Endothelial cell (in vitro differentiated cells): ENCODE results near the gene SSNA1. TPM values are rescaled to one million over a fixed set of nuclear protein-coding genes. Genes with fewer than 3 reads are reported as not detected.

Source experiments
- DNase-seq: peaks from one replicate; pipeline ENCODE4 v3.0.0; 2021; ENCODE audit warnings: low spot score
- H3K27ac Mint-ChIP-seq: one replicate; pipeline ENCODE4 v1.8.0; 2021; ENCODE audit warnings: mixed read lengths, inconsistent platforms; ENCODE audit not compliant: unreplicated experiment
- H3K27me3 Mint-ChIP-seq: one replicate; pipeline ENCODE4 v1.8.0; 2021; ENCODE audit warnings: mild to moderate bottlenecking, moderate library complexity, mixed read lengths, inconsistent platforms; ENCODE audit not compliant: unreplicated experiment
- H3K36me3 Mint-ChIP-seq: one replicate; pipeline ENCODE4 v1.8.0; 2021; ENCODE audit warnings: mild to moderate bottlenecking, low read depth, mixed read lengths, inconsistent platforms; ENCODE audit not compliant: unreplicated experiment
- H3K4me1 Mint-ChIP-seq: one replicate; pipeline ENCODE4 v1.8.0; 2021; ENCODE audit warnings: mild to moderate bottlenecking, mixed read lengths, inconsistent platforms; ENCODE audit not compliant: unreplicated experiment
- H3K4me3 Mint-ChIP-seq: one replicate; pipeline ENCODE4 v1.8.0; 2021; ENCODE audit warnings: mild to moderate bottlenecking, mixed read lengths, inconsistent platforms; ENCODE audit not compliant: unreplicated experiment
- H3K9me3 Mint-ChIP-seq: one replicate; pipeline ENCODE4 v1.8.0; 2021; ENCODE audit warnings: mixed read lengths, inconsistent platforms; ENCODE audit not compliant: unreplicated experiment
- CTCF ChIP-seq: fragments of 200-600 bp; sonication (generic); IDR thresholded peaks from one replicate; pipeline ENCODE4 v1.5.0; 2021; ENCODE audit warnings: antibody characterized with exemption; ENCODE audit not compliant: unreplicated experiment
- total RNA-seq: library from RNA; stranded (reverse); fragmentation: NEBNext Ultra II Directional; extraction: Animal tissue kit (Norgen Biotek cat#: 25700); gene quantifications from one replicate; pipeline ENCODE4 v1.2.1, GENCODE V29; 2021; ENCODE audit not compliant: unreplicated experiment

Gene SSNA1
- total RNA-seq, 1 donor from 2014 or later = 53.8 TPM

- peaks cover 34% of the 10 kb centered on the region for H3K27me3 Mint-ChIP-seq
- no peak for TF ChIP-seq CTCF
Measured at GRCh38 chr9:137141050-137141810, 47.2 kb upstream of the SSNA1 start.

GRCh38 chr9:137141976-137142936, 46.2 kb upstream of the SSNA1 start:
- peaks cover 4% of the 10 kb centered on the region for H3K36me3 Mint-ChIP-seq
- H3K4me1 Mint-ChIP-seq = peaks cover 3% of the 10 kb centered on the region
- H3K4me3 Mint-ChIP-seq = no peak overlapping the region
- no peak for DNase-seq
- H3K9me3 Mint-ChIP-seq = no peaks in the 10 kb centered on the region
- no peak overlapping the region for H3K27ac Mint-ChIP-seq
- TF ChIP-seq CTCF = no peak
- peaks cover 37% of the 10 kb centered on the region for H3K27me3 Mint-ChIP-seq

More at GRCh38 chr9:137141050-137141810, 47.2 kb upstream of the SSNA1 start:
- H3K4me3 Mint-ChIP-seq = no peak overlapping the region
- H3K9me3 Mint-ChIP-seq = no peaks in the 10 kb centered on the region
- H3K27ac Mint-ChIP-seq = no peak overlapping the region
- peaks cover 3% of the 10 kb centered on the region for H3K4me1 Mint-ChIP-seq
- DNase-seq = no peak
- H3K36me3 Mint-ChIP-seq = peaks cover 4% of the 10 kb centered on the region

- H3K27me3 Mint-ChIP-seq = peaks cover 35% of the 10 kb centered on the region
- H3K9me3 Mint-ChIP-seq = no peaks in the 10 kb centered on the region
- peaks cover 3% of the 10 kb centered on the region for H3K4me1 Mint-ChIP-seq
- H3K27ac Mint-ChIP-seq = no peak overlapping the region
- no peak for DNase-seq
- peaks cover 4% of the 10 kb centered on the region for H3K36me3 Mint-ChIP-seq
- TF ChIP-seq CTCF = no peak
- no peak overlapping the region for H3K4me3 Mint-ChIP-seq
Measured at GRCh38 chr9:137143459-137143858, 45.0 kb upstream of the SSNA1 start.

GRCh38 chr9:137145731-137146526, 42.5 kb upstream of the SSNA1 start:
- no peak for TF ChIP-seq CTCF
- no peak overlapping the region for H3K4me3 Mint-ChIP-seq
- H3K27ac Mint-ChIP-seq = no peak overlapping the region
- no peak for DNase-seq
- H3K9me3 Mint-ChIP-seq = no peaks in the 10 kb centered on the region
- H3K36me3 Mint-ChIP-seq = peaks cover 4% of the 10 kb centered on the region
- H3K27me3 Mint-ChIP-seq = peaks cover 22% of the 10 kb centered on the region
- peaks cover 3% of the 10 kb centered on the region for H3K4me1 Mint-ChIP-seq
